ENCODE measurements around the gene C1QL4. TPM values are rescaled to one million over a fixed set of nuclear protein-coding genes. Genes with fewer than 3 reads are reported as not detected.

Gene C1QL4
- total RNA-seq, 1 experiment from 2014 or later = 3.6 TPM

DNA sequence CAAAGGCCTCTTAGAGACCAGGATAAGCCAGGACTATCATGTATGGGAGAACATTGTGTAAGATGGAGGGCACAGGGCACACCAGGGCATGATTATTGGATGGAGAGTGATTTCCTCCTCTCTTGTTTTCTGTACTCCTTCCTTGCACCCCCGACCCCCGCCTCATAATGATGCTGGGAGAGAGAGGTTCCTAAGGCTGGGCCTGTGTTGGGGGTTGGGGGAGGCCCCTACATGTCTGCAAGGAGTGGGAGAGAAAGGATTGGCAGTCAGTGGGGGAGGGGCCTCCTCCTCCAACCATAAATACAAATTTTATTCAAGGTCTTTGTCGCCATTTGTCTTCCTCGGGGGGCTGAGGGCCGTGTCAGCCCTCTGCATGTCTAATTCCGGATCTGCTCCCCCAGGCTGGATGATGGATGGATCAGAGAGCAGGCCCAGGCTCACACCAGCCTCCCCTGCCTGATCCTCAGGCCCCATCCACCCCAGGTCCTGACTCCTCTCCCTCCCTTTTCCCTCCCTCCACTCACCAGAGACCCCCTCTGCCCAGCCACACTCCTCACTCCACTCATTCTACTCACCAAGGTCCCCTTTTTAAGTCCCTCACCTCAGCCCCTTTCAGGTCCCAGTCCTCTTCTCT is 2.0 kb upstream of the C1QL4 start:
- TF ChIP-seq, protein P1, sequence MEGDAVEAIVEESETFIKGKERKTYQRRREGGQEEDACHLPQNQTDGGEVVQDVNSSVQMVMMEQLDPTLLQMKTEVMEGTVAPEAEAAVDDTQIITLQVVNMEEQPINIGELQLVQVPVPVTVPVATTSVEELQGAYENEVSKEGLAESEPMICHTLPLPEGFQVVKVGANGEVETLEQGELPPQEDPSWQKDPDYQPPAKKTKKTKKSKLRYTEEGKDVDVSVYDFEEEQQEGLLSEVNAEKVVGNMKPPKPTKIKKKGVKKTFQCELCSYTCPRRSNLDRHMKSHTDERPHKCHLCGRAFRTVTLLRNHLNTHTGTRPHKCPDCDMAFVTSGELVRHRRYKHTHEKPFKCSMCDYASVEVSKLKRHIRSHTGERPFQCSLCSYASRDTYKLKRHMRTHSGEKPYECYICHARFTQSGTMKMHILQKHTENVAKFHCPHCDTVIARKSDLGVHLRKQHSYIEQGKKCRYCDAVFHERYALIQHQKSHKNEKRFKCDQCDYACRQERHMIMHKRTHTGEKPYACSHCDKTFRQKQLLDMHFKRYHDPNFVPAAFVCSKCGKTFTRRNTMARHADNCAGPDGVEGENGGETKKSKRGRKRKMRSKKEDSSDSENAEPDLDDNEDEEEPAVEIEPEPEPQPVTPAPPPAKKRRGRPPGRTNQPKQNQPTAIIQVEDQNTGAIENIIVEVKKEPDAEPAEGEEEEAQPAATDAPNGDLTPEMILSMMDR (IDR thresholded peaks at IDR 0.05; ENCODE audit: insufficient read depth in 1 of 2, low read depth in 1 of 2, low read length in 1 of 2, severe bottlenecking in 1 of 2, unreplicated experiment in 1 of 2) = no peak
- H3K27ac Mint-ChIP-seq (ENCODE audit: unreplicated experiment) = no peak overlapping the region
- ChIA-PET CTCF (interaction anchor here (1.5 to 3.8 kb wide), 2 partner anchors 8 to 16 kb away, joined by 3 to 49 read pairs; partner anchors contain the start of genes DNAJC22 and TROAP), POLR2A (no interaction called here)
- intact Hi-C loops (cut with micrococcal nuclease; ENCODE audit: unreplicated experiment) = no loop called here
- Histone ChIP-seq H3K27me3 (replicated peaks; ENCODE audit: control insufficient read depth, insufficient read depth, low read length) (no peaks in the 10 kb centered on the region), H3K36me3 (ENCODE audit: control insufficient read depth, insufficient read depth, low read length) (no peaks in the 10 kb centered on the region), H3K4me3 (ENCODE audit: low read depth, low read length) (no peak overlapping the region), H3K4me1 (peaks cover 5% of the 10 kb centered on the region), H3K9me3 (no peaks in the 10 kb centered on the region)
- no peak overlapping the region for H3K4me3 Mint-ChIP-seq (ENCODE audit: unreplicated experiment)
- H3K9me3 Mint-ChIP-seq (ENCODE audit: unreplicated experiment) = no peaks in the 10 kb centered on the region
- peaks cover 11% of the 10 kb centered on the region for H3K4me1 Mint-ChIP-seq (ENCODE audit: low read depth, unreplicated experiment)
- H3K36me3 Mint-ChIP-seq (ENCODE audit: insufficient read depth, unreplicated experiment) = peaks cover 5% of the 10 kb centered on the region
- no peaks in the 10 kb centered on the region for H3K27me3 Mint-ChIP-seq (ENCODE audit: insufficient read depth, unreplicated experiment)
- no peak for DNase-seq
- BruUV-seq (replicated peaks) = no TSS peak

DNA sequence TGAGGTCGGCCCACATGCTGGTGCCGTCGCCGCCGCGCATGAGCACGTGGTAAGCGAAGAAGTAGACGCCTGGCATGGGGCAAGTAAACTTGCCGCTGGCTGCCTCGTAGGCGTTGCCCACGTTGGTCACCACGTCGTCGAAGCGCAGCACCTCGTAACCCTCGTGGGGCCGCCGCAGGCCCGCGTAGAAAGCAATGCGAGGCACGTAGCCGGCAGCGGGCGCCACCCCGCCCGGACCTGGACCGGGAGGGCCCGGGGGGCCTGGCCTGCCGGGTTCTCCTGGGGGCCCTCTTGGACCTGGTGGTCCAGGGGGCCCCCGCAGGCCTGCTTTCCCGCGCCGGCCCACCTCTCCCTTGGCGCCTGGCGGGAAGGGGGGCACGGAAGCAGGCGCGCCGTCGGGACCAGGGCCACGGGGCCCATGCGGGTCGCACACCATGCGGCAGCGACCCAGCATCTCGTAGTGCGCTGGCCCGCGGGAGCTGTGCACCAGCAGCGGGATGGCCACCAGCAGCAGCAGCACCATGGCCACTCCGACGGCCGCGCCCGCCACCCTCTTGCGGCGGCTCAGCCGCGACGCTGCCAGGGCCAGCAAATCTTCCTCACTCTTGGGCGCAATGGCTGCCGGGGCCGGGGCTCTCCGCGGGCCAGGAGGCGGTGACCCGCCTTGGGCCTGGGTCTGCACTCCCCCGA is 888 bp downstream of the C1QL4 start:
- ChIA-PET POLR2A (interaction anchor here (0.6 kb wide), 1 partner anchor 11 kb away, joined by 3 read pairs; no protein-coding TSS in a partner anchor), CTCF (interaction anchor here (0.6 to 3.8 kb wide), 5 partner anchors 11 to 47 kb away, joined by 3 to 49 read pairs (median 9); partner anchors contain the start of gene DNAJC22)
- H3K27me3 Mint-ChIP-seq (ENCODE audit: insufficient read depth, unreplicated experiment) = no peaks in the 10 kb centered on the region
- BruUV-seq (replicated peaks) = no TSS peak
- H3K4me1 Mint-ChIP-seq (ENCODE audit: low read depth, unreplicated experiment) = peaks cover 28% of the 10 kb centered on the region
- Histone ChIP-seq H3K36me3 (ENCODE audit: control insufficient read depth, insufficient read depth, low read length) (no peaks in the 10 kb centered on the region), H3K9me3 (no peaks in the 10 kb centered on the region), H3K27me3 (replicated peaks; ENCODE audit: control insufficient read depth, insufficient read depth, low read length) (no peaks in the 10 kb centered on the region), H3K4me1 (peaks cover 21% of the 10 kb centered on the region), H3K4me3 (ENCODE audit: low read depth, low read length) (peak overlapping the region; percentile 49)
- no peak overlapping the region for H3K27ac Mint-ChIP-seq (ENCODE audit: unreplicated experiment)
- no peak for DNase-seq
- intact Hi-C loops (cut with micrococcal nuclease; ENCODE audit: unreplicated experiment) = no loop called here
- peak overlapping the region; percentile 73 for H3K4me3 Mint-ChIP-seq (ENCODE audit: unreplicated experiment)
- TF ChIP-seq, protein P1 (IDR thresholded peaks at IDR 0.05; ENCODE audit: insufficient read depth in 1 of 2, low read depth in 1 of 2, low read length in 1 of 2, severe bottlenecking in 1 of 2, unreplicated experiment in 1 of 2) = no peak
- H3K36me3 Mint-ChIP-seq (ENCODE audit: insufficient read depth, unreplicated experiment) = peaks cover 8% of the 10 kb centered on the region
- no peaks in the 10 kb centered on the region for H3K9me3 Mint-ChIP-seq (ENCODE audit: unreplicated experiment)

DNA sequence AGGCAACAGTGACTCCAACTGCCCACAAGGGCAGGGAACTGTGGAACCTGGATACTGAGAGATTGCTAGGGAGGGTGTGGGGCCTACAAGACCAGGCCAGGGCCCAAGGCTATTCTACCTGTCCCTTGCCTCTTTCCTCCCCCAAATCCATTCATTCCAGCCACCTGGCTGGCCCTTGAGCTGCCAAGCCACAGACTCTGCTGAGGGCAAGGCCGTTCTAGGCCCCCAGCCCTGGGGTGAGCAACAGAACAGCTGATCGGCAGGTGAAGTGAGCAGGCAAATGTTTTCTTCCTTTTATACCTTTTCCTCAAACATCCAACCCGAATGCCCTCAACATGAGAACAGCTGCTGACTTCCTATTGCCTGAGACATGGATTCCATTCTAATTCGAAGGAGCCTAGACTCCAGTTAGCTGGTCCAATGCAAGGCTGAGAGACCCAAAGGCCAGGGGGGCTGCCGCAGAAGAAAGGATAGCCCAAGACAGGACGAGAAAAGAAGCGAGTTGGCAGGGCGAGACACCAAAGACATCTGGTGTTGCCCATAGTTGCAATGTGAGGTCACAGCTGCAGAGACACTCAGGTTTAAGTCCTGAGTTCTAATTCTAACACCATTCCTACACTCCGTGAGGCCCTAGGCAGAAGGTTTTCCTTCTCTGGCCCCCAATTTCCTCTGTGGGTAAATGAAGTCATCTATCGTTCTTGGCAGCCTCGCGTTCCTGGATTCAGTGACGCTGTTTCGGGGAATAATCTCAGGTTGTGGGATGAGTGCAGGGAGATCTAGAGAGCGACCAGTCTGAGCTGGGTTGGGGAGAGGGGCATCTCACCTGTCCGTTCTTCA is 1.7 kb downstream of the C1QL4 start:
- peaks cover 32% of the 10 kb centered on the region for H3K4me1 Mint-ChIP-seq (ENCODE audit: low read depth, unreplicated experiment)
- no peaks in the 10 kb centered on the region for H3K27me3 ChIP-seq (replicated peaks; ENCODE audit: control insufficient read depth, insufficient read depth, low read length)
- H3K36me3 ChIP-seq (ENCODE audit: control insufficient read depth, insufficient read depth, low read length) = no peaks in the 10 kb centered on the region
- no peak for DNase-seq
- peaks cover 8% of the 10 kb centered on the region for H3K36me3 Mint-ChIP-seq (ENCODE audit: insufficient read depth, unreplicated experiment)
- no peaks in the 10 kb centered on the region for H3K27me3 Mint-ChIP-seq (ENCODE audit: insufficient read depth, unreplicated experiment)
- TF ChIP-seq, protein P1 (IDR thresholded peaks at IDR 0.05; ENCODE audit: insufficient read depth in 1 of 2, low read depth in 1 of 2, low read length in 1 of 2, severe bottlenecking in 1 of 2, unreplicated experiment in 1 of 2) = no peak
- peaks cover 27% of the 10 kb centered on the region for H3K4me1 ChIP-seq
- BruUV-seq (replicated peaks) = no TSS peak
- H3K27ac Mint-ChIP-seq (ENCODE audit: unreplicated experiment) = no peak overlapping the region
- no peak overlapping the region for H3K4me3 Mint-ChIP-seq (ENCODE audit: unreplicated experiment)
- H3K9me3 ChIP-seq = no peaks in the 10 kb centered on the region
- no peak overlapping the region for H3K4me3 ChIP-seq (ENCODE audit: low read depth, low read length)
- ChIA-PET POLR2A (no interaction called here), CTCF (interaction anchor here (0.6 to 1.6 kb wide), 4 partner anchors 12 to 38 kb away, joined by 3 to 14 read pairs (median 3); partner anchors contain the start of gene DNAJC22)
- no peaks in the 10 kb centered on the region for H3K9me3 Mint-ChIP-seq (ENCODE audit: unreplicated experiment)
- intact Hi-C loops (cut with micrococcal nuclease; ENCODE audit: unreplicated experiment) = no loop called here
